Raji (cell line): ENCODE results near the gene IGFBP2.

Experiments used
- POLR2A ChIP-seq: IDR thresholded peaks from 2 replicates; pipeline ENCODE4 v1.6.1; 2011; ENCODE audit warnings: low read depth, low read length, control low read depth; ENCODE audit not compliant: insufficient read depth

Gene IGFBP2, protein sequence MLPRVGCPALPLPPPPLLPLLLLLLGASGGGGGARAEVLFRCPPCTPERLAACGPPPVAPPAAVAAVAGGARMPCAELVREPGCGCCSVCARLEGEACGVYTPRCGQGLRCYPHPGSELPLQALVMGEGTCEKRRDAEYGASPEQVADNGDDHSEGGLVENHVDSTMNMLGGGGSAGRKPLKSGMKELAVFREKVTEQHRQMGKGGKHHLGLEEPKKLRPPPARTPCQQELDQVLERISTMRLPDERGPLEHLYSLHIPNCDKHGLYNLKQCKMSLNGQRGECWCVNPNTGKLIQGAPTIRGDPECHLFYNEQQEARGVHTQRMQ

DNA sequence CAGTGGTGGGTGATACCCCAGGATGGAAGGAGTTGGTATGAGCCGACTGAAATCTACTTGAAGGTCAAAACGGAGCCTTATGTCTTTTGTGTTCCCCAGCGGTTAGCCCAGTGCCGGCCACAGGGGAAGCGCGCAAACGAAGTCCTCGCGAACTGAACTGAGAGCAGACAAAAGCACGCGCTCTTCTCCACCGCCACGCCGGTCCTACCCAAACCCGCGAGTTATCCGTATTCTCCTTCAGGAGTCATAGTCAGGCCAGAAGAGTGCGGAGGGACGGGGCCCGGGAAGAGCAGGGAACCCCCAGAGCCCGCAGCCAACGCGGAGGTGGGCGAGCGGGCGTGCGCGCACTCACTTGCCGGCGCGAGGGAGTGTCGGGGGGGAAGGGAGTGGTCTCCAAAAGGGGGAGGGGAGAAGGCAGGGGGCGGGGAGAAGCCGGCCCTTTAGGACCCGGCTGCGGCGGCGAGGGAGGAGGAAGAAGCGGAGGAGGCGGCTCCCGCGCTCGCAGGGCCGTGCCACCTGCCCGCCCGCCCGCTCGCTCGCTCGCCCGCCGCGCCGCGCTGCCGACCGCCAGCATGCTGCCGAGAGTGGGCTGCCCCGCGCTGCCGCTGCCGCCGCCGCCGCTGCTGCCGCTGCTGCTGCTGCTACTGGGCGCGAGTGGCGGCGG lies at the start of gene IGFBP2:
IGFBP2 (plus strand) TSS at position 469 of the 664 bp plus-strand sequence; CDS start at position 573, 104 bp downstream.
- TF ChIP-seq POLR2A, result no peak

DNA sequence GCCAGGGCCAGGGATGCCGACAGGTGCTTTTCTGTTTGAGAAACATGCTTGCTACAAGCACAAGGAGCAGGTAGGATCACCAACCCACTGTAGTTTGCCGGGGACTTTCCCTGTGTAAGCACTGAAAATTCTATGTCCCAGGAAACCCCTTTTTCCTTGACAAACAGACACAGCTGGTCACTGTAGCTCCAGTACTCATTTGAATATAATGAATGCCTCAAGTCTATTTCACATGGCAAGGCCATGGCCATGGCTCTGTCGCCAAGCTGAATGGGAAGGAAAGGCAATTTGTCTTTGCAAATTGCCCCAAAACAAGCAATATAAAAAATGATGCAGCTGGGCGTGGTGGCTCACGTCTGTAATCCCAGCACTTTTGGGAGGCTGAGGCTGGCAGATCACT lies 49.6 kb upstream of the IGFBP2 start:
- no peak for TF ChIP-seq POLR2A

DNA sequence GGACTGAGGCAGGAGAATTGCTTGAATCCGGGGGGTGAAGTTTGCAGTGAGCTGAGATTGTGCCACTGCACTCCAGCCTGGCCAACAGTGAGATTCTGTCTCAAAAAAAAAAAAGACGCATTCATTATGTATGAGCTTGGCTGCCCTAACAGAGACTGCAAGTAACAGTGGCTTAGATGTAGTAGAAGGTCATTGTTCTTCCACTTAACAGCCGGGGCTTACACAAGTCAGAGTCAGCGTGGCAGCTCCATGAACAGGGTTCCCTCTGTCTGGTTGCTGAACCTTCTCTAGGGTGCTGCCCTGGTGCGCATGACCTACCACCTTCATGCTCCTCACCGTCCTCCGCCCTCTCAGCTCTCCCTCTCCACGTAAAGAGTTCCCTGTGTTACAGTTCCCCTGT lies 49.1 kb upstream of the IGFBP2 start:
- TF ChIP-seq POLR2A, result no peak

DNA sequence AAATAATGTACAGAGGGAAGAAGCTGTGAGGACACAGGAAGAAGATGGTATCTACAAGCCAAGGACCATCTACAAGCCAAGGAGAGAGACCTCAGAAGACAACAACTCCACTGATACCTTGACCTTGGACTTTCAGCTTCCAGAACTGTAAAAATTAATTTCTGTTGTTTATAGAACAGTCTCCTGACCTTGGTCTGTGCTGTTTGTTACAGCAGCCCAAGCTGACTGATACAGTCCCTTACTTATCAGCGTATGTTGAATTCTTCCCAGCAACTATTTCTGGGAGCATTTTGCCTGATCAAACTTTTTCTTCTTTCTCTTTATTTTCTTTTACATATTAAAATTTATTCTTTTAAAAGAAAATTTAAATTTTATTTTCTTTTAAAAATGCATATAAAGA lies 47.8 kb upstream of the IGFBP2 start:
- no peak for TF ChIP-seq POLR2A

DNA sequence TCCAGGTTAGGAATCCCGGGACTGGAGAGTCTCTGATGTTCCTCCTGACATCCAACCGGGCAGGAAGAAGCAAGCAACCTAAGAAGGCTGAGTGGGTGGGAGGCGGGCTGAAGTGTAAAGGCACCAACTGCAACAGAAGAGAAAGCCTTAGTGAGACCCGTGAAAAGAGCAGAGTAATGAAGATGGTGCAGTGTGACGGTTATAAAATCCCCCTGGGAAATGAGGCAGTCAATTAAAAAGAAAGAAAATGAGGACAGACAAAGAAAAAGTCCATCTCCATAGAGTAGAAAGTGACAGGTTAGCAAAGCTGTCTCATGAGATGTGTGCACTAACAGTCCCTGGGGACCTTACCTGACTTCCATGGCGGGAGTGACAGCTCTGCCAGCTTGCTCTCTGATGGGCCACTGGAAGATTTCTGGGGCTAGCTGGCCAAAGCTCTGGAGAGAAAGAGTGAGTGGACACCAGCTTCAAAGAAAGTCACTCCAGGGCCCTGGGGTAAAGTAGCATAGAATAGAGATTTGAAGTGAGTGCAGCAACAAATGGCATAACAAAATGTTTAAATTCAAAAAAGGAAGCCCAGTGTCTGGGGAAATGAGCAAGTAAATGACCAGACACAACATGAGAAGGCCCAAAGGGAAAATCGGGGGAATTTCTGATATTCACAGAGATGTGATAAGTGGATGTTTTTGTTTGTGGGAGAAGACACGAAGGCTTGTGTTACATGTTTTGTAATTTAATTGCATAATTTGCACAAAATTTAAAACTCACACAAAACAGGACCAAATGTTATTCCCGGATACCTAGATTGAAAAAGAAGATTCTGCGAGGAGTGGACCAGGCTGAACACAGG lies 44.1 kb upstream of the IGFBP2 start:
- TF ChIP-seq POLR2A, result no peak

DNA sequence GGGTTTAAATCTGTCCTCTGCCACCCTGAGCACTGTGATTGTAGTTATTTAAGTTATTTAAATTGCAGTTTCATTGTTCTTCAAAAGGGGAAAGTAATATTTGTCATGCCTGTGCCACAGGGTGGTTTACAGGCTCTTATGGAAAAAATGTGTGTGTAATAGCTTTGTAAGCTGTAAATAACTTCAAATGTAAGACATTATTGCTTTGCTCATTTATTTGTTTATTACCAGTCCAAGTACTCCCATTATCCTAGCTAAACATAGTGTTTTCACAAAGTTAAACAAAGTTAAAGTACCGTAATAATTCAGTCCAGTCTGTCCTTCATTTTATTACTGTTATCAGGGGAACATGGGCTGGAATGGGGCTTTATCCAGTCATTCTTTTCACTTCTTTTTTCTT lies 43.4 kb upstream of the IGFBP2 start:
- TF ChIP-seq POLR2A, result no peak

DNA sequence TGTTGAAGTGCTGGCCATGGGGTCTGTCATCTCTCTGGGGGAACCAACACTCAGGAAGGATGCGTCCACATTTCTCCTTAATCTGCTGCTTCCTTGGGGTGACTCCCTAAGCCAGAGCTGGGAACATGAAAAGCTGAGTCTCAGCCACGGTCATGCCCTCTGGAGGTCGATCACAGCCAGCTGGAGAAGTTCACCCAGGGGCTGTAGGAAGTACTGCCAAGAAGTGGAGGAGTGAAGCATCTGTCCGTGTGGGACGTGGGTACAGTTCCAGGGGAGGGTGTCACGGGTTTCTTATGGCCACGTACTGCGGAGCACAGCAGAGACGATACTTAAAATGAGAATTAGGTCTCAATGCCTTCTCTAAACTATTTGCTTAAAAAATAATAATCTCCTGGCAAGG lies 42.4 kb upstream of the IGFBP2 start:
- no peak for TF ChIP-seq POLR2A

DNA sequence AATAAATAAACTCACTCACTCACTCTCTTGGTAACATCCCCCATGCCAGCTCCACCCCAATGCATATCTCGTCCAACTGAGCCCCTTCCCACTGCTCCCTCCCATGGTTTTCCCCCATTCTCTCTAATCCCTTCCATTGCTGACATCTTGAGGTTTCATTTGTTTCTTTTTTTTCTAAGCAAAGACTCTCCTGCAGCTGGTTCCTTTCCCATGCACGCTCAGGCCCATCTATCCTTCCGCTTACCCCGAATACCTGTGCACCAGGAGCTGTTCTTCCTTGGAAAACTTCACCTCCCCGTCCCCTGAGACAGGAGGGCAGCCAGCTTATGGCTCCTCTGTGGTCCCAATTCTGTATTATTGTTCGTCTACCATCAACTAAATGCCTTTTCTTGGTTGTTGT lies 41.7 kb upstream of the IGFBP2 start:
- no peak for TF ChIP-seq POLR2A

DNA sequence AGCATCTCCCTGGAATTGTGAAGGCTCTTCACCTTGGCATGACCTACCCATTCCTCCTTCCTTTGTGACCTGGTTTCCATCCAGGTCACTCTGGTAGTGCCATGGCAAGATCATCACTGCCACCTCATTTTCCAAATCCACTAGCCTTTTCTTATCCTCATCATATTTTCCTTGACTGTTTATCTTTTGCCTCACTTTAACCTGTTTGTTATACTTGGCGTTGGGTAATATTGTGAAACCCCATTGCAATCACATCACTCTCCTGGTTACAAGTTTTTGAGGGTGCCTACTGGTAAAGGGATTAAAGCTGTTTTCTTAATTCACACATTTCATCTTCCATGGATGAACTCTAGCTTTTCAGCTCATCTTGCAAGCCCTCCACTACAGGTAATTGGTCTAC lies 39.1 kb upstream of the IGFBP2 start:
- TF ChIP-seq POLR2A, result no peak

DNA sequence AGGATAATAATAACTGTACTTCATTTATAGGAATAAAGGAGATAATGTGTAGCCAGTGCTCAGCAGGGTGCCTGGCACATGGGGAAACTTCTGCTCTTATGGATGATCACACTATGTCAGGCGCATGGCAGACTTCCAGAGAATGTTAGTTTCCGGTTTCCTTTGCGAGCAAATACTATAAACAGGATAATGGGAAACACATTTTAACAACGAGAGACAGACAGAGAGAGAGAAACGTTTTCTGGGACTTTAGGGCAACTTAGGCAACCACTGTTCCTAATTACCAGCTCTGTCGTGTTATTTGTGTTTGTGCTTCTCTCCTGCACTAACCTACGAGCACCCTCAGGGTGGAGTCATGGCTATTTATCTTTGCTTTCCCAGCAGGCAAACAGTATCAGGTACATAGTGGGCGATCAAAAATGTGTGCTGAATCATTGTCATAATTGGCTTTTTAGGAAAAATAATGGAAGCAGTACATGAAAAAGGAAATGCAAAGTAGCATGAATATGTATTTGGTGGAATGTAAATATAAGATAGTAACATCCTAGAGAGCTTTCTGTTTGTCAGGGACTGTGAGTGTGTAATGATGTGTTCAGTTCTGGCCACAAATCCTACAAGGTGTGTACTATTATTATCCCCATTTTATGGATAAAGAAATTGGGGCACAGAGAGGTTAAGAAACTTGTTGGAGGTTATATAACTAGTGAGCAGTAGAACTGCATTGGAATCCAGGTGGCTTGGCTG lies 36.8 kb upstream of the IGFBP2 start:
- TF ChIP-seq POLR2A, result no peak

DNA sequence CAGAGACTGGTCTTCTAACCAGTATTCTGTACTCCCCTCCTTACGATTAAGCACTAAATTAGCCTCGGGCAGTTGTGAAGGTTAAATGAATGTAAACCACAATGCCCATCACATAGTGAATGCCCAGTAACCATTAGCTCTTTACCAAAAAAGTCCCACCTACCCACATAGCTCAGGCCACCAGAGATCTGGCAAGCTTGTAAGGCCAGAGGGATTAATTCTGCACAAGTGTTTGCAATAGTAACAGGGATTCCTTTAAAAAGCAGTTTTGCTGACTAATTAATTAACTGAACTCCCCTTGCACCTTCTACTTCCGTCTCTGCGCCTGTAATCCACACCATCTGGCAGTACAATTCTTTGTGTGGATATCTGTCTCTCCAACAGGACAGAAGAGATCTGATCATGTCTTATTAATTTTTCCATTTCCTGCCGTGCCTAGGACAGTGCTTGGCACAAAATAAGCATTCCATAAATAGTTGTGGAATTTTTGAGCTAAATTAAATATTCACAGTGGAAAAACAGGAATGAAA lies 36.2 kb upstream of the IGFBP2 start:
- no peak for TF ChIP-seq POLR2A

DNA sequence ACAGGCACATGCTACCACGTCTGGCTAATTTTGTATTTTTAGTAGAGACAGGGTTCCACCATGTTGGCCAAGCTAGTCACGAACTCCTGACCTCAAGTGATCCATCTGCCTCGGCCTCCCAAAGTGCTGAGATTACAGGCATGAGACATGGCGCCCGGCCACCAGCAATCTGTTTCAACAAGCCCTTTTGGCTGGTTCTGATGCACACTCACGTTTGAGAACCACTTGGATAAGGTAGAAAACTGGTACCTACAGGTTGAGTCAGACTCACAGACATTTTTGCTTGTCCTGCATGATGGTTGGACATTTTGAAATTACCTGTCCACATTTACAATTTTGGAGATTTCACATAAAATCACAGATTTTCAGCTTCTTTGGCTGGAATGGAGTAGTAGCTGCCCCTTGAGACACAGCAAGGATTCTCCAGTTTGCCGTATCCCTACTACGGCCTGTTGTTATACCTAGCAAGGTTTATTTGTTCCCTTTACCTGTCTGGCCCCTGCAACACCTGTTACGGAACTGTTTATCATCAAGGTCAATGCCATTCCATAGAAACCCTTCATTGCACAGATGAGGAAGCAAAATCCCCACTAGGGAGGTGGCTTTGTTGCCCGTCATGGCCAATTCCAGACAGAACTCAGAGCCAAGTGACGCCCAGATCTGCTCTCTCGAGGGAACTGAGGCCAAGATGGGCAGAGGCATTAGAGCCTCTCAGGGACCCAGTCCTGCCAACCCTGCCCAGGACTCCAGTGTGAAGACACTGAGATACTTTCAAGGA lies 31.4 kb upstream of the IGFBP2 start:
- no peak for TF ChIP-seq POLR2A

DNA sequence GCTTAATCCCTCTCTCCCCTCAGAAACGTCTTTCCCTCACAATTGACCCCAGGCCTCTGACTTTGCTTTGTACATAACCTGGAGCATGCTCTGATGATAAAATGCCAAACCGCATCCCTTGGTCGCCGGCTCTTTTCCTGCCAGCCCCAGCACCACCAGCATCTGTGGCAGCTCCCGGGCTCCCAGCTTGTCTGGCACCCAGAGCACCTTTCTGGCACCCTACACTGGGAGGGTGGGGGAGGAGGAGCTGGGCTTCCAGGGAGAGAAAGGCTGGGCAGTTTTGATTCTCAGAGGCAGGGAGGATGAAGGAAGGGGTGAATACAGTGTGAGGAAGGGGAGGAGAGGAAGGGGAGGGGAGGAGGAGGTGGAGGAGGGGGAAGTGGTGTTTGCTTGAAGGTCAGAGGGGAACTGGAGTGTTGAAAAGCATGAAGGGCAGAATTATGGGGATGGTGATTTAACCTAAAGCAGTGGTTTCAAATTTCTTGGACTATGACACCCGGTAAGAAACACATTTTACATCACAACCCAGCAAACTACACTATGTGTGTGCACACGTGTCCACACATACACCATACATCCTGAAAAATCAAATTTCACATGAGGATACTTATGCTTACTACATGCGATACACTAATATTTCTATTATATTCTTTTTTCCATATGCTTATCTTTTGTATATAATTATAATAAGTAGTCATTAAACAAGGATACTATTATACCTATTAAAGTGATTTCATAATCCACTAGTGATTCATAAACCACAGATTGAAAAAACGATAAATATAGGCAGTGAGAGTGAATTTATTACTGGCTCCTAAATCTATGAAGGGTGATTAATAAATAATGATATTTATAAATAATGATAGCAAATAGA lies 30.0 kb upstream of the IGFBP2 start:
- no peak for TF ChIP-seq POLR2A

DNA sequence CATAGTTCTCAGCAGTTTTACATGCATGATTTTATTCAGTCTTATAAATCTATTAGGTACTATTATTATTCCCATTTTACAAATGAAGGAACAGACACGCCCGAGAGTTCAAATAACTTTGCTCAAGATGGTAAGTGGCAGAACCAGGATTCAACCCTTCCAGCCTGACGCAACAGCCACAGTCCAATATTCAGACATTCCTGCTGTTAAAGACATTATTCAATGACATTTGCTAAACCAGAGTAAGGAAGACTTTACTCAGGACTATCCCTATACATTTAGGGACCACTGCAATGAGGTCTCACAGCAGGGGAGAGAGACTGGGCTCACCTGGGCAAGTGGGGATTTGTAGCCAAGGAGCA lies 29.4 kb upstream of the IGFBP2 start:
- no peak for TF ChIP-seq POLR2A

DNA sequence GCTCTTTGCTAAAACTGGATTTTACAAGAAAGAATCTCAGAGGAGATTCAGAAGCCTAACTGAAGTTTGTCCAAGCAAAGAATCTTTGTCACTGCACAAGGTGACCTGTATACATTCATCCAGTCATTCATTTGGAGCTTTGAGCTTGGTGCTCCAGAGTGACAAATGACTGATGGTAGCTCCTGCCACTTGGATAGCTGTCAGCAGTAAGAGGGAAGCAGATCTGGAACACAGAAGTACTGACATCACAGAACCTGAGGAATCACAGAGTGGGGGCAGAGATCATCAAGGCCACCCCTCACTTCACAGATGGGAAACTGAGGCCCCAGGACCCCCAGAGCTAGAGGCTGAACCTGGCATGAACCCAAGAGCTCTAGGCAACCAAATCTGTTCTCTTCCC lies 28.8 kb upstream of the IGFBP2 start:
- TF ChIP-seq POLR2A, result no peak
